ENCODE results near the gene CCDC12.
"Not testable (repeated sequence)": the region's sequence is repeated elsewhere in the genome, so short reads cannot be mapped to it uniquely, and the experiment has no call there.

Gene CCDC12

GRCh38 chr3:46918634-46919033, 57.9 kb downstream of the CCDC12 start:
- no peak for DNase-seq

GRCh38 chr3:46918202-46918601, 58.3 kb downstream of the CCDC12 start:
- DNase-seq = no peak

- DNase-seq = no peak
Measured at GRCh38 chr3:46917257-46917656, 59.3 kb downstream of the CCDC12 start.

- no peak for DNase-seq
Measured at GRCh38 chr3:46916799-46917198, 59.7 kb downstream of the CCDC12 start.

- no peak for DNase-seq
Measured at GRCh38 chr3:46916278-46916677, 60.3 kb downstream of the CCDC12 start.

- no peak for DNase-seq
Measured at GRCh38 chr3:46915297-46915822, 61.2 kb downstream of the CCDC12 start.

- no peak for DNase-seq
Measured at GRCh38 chr3:46914849-46915248, 61.7 kb downstream of the CCDC12 start.

GRCh38 chr3:46913644-46914043, 62.9 kb downstream of the CCDC12 start:
- peak; percentile 76 for DNase-seq

- no peak for DNase-seq
Measured at GRCh38 chr3:46912986-46913385, 63.6 kb downstream of the CCDC12 start.

- not testable (repeated sequence) for DNase-seq
Measured at GRCh38 chr3:46910914-46911313, 65.6 kb downstream of the CCDC12 start.

- DNase-seq = no peak
Measured at GRCh38 chr3:46910166-46910760, 66.3 kb downstream of the CCDC12 start.

GRCh38 chr3:46909535-46910161, 66.9 kb downstream of the CCDC12 start:
- peak; percentile 86 for DNase-seq

GRCh38 chr3:46908986-46909534, 67.5 kb downstream of the CCDC12 start:
- no peak for DNase-seq

GRCh38 chr3:46908294-46908985, 68.1 kb downstream of the CCDC12 start:
- peak; percentile 54 for DNase-seq

- no peak for DNase-seq
Measured at GRCh38 chr3:46907960-46908293, 68.6 kb downstream of the CCDC12 start.

GRCh38 chr3:46907271-46907670, 69.3 kb downstream of the CCDC12 start:
- DNase-seq = no peak

GRCh38 chr3:46906471-46907058, 70.0 kb downstream of the CCDC12 start:
- DNase-seq = no peak

- no peak for DNase-seq
Measured at GRCh38 chr3:46905661-46906451, 70.7 kb downstream of the CCDC12 start.

- no peak for DNase-seq
Measured at GRCh38 chr3:46905213-46905560, 71.4 kb downstream of the CCDC12 start.

- DNase-seq = no peak
Measured at GRCh38 chr3:46904303-46905212, 72.0 kb downstream of the CCDC12 start.

Measured in fibroblast of skin of right quadriceps (primary cell).